SK-N-SH (cell line): ENCODE results near the gene ANXA8. TPM values are rescaled to one million over a fixed set of nuclear protein-coding genes. Genes with fewer than 3 reads are reported as not detected.

Source experiments
- CTCF ChIA-PET: fragments of 300-600, 350-600 bp; formaldehyde crosslinking; extraction: SDS; loops from one replicate; lab custom pipeline; 2021; lab: Yijun Ruan, JAX
- POLR2A ChIA-PET: fragments of 350-600 bp; sonication (Branson Sonifier 250); formaldehyde crosslinking; extraction: SDS; loops from one replicate; lab custom pipeline; 2020; ENCODE audit warnings: antibody characterized with exemption, inconsistent platforms; lab: Yijun Ruan, JAX
- DNase-seq: peaks from one replicate; pipeline ENCODE4 v3.0.0; 2012
- H2AFZ ChIP-seq: fragments of 200-600 bp; sonication (generic); 2 replicates; pipeline ENCODE4 v1.8.1; 2016; ENCODE audit warnings: antibody characterized with exemption, mild to moderate bottlenecking, low read depth
- H3F3A ChIP-seq: fragments of 200-600 bp; sonication (generic); replicated peaks from 2 replicates; pipeline ENCODE3; 2016; ENCODE audit warnings: antibody characterized with exemption, mild to moderate bottlenecking; ENCODE audit not compliant: insufficient read depth
- H3K27ac ChIP-seq, 2 experiments: fragments of 200-500 bp in 1 of 2; fragments of 200-600 bp in 1 of 2; sonication (Bioruptor generic) in 1 of 2; sonication (generic), shearing (Covaris generic) in 1 of 2; 2 replicates each; pipeline versions ENCODE4 v1.5.1 to v1.6.1; 2014 to 2016; ENCODE audit warnings: low read depth in 2 of 2, inconsistent platforms in 1 of 2, low read length in 1 of 2, mild to moderate bottlenecking in 1 of 2, mixed read lengths in 1 of 2
- H3K27me3 ChIP-seq: fragments of 200-600 bp; sonication (generic), shearing (Covaris generic); 2 replicates; pipeline ENCODE4 v1.6.1; 2016; ENCODE audit warnings: mixed run types; ENCODE audit not compliant: insufficient read depth
- H3K36me3 ChIP-seq, 2 experiments: fragments of 200-500 bp in 1 of 2; fragments of 200-600 bp in 1 of 2; sonication (Bioruptor generic) in 1 of 2; sonication (generic) in 1 of 2; replicated peaks in 1 of 2; 2 replicates each; pipeline versions ENCODE3 to v1.5.1; 2014 to 2016; ENCODE audit warnings: low read length in 1 of 2, mild to moderate bottlenecking in 1 of 2; ENCODE audit not compliant: insufficient read depth in 2 of 2, control insufficient read depth in 1 of 2
- H3K4me1 ChIP-seq, 2 experiments: fragments of 200-500 bp in 1 of 2; fragments of 200-600 bp in 1 of 2; sonication (Bioruptor generic) in 1 of 2; sonication (generic), shearing (Covaris generic) in 1 of 2; 2 replicates each; pipeline versions ENCODE4 v1.5.1 to v1.6.1; 2014 to 2016; ENCODE audit warnings: low read depth in 1 of 2, low read length in 1 of 2, mixed run types in 1 of 2; ENCODE audit not compliant: insufficient read depth in 2 of 2, control insufficient read depth in 1 of 2
- H3K4me2 ChIP-seq: fragments of 200-600 bp; sonication (generic), shearing (Covaris generic); 2 replicates; pipeline ENCODE4 v1.6.1; 2017; ENCODE audit warnings: mixed run types
- H3K4me3 ChIP-seq, 2 experiments: fragments of 200-500 bp in 1 of 2; fragments of 200-600 bp in 1 of 2; sonication (Bioruptor generic) in 1 of 2; sonication (generic), shearing (Covaris generic) in 1 of 2; 2 replicates each; pipeline versions ENCODE4 v1.5.1 to v1.8.1; 2014 to 2016; ENCODE audit warnings: low read depth in 2 of 2, inconsistent platforms in 1 of 2, low read length in 1 of 2, mild to moderate bottlenecking in 1 of 2, mixed read lengths in 1 of 2, moderate library complexity in 1 of 2
- H3K79me2 ChIP-seq: fragments of 200-600 bp; sonication (generic); 2 replicates; pipeline ENCODE4 v1.8.1; 2017; ENCODE audit warnings: mild to moderate bottlenecking; ENCODE audit not compliant: insufficient read depth
- H3K9ac ChIP-seq: fragments of 200-600 bp; sonication (generic); 2 replicates; pipeline ENCODE4 v1.6.1; 2017; ENCODE audit warnings: mixed run types
- H3K9me2 ChIP-seq: fragments of 200-600 bp; sonication (generic); 2 replicates; pipeline ENCODE4 v1.6.1; 2017; ENCODE audit warnings: mixed run types
- H3K9me3 ChIP-seq: fragments of 200-600 bp; sonication (generic); 2 replicates; pipeline ENCODE4 v1.6.1; 2017; ENCODE audit warnings: mixed run types, mild to moderate bottlenecking, moderate library complexity
- H4K20me1 ChIP-seq: fragments of 200-600 bp; sonication (generic); 2 replicates; pipeline ENCODE4 v1.6.1; 2017; ENCODE audit warnings: mild to moderate bottlenecking, mixed run types; ENCODE audit not compliant: insufficient read depth
- FOXM1 ChIP-seq: IDR thresholded peaks from 2 replicates; pipeline ENCODE4 v1.4.0; 2012; ENCODE audit warnings: low read depth, mild to moderate bottlenecking
- GABPA ChIP-seq: IDR thresholded peaks from 2 replicates; pipeline ENCODE4 v1.4.0; 2012; ENCODE audit warnings: low read depth, mild to moderate bottlenecking
- GATA2 ChIP-seq: sonication (generic); formaldehyde crosslinking; IDR thresholded peaks from 2 replicates; pipeline ENCODE4 v1.5.0; 2020; ENCODE audit warnings: mild to moderate bottlenecking, missing genetic modification reagents
- MXI1 ChIP-seq: IDR thresholded peaks from 2 replicates; pipeline ENCODE4 v1.6.1; 2012; ENCODE audit warnings: mild to moderate bottlenecking, low read depth, low read length, improper control_type of control experiment
- NFIC ChIP-seq: IDR thresholded peaks from 2 replicates; pipeline ENCODE4 v1.4.0; 2012; ENCODE audit warnings: borderline replicate concordance
- POLR2AphosphoS5 ChIP-seq: IDR thresholded peaks from 2 replicates; pipeline ENCODE4 v1.6.1; 2012; ENCODE audit warnings: low read depth, low read length
- RAD21 ChIP-seq: IDR thresholded peaks from 2 replicates; pipeline ENCODE4 v1.6.1; 2012; ENCODE audit warnings: mild to moderate bottlenecking, low read length
- RFX5 ChIP-seq: IDR thresholded peaks from 2 replicates; pipeline ENCODE4 v1.6.1; 2012; ENCODE audit warnings: mild to moderate bottlenecking, improper control_type of control experiment, low read length
- TCF12 ChIP-seq: IDR thresholded peaks from 2 replicates; pipeline ENCODE4 v1.4.0; 2012
- TEAD4 ChIP-seq: IDR thresholded peaks from 2 replicates; pipeline ENCODE4 v1.4.0; 2012; ENCODE audit warnings: mild to moderate bottlenecking, borderline replicate concordance; ENCODE audit not compliant: insufficient read depth
- YY1 ChIP-seq: IDR thresholded peaks from 2 replicates; pipeline ENCODE4 v1.4.0; 2012; ENCODE audit warnings: low read depth, mild to moderate bottlenecking
- ZBTB33 ChIP-seq: IDR thresholded peaks from 2 replicates; pipeline ENCODE4 v1.4.0; 2012; ENCODE audit warnings: low read depth, borderline replicate concordance
- WGBS: methylation state at CpG from one replicate; pipeline ENCODE4 v1.1.6; 2017; ENCODE audit warnings: low lambda C conversion rate; 5-methylcytosine and 5-hydroxymethylcytosine counted together
- polyA plus RNA-seq, 3 experiments: library from polyadenylated mRNA; depleted of rRNA; stranded (reverse); fragments of >200 nt; gene quantifications; 2 replicates each; pipeline ENCODE4 v1.2.3, GENCODE V29; 2012
- TF ChIP-seq, protein P1 (sequence below): IDR thresholded peaks from 2 replicates; pipeline ENCODE4 v1.6.1; 2012; ENCODE audit warnings: mild to moderate bottlenecking, low read depth, low read length, moderate library complexity

Gene ANXA8
- polyA plus RNA-seq, 1 of the 3 experiments (the other 2 are of a cell fraction), result 0.15 TPM

DNA sequence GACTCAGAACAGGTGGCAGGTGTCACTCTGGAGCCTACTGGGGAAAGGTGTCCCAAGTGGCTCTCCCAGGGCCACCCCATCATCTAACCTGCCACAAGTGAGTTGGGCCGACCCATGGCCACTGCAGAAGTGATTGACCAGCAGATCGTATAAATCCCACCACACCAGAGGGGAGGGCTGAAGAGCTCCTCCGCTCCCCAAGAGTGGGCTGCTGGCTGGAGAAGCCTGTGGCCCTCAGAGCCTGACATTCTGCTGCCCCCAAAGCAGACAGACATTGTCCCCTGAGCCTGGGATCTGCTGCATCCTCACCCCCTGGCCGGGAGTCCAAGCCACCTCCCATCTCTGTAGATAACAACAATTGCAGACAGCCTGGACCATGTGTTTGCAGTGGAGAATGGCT, 36.7 kb downstream of the ANXA8 start:
- 0 out of 2 replicates have a peak, but pooled peaks cover 4% of the 10 kb centered on the region for H3K9me3 ChIP-seq
- H3F3A ChIP-seq, result no peaks in the 10 kb centered on the region
- no peak overlapping the region for H3K4me2 ChIP-seq
- no peaks in the 10 kb centered on the region for H4K20me1 ChIP-seq
- H3K9ac ChIP-seq, result no peak overlapping the region
- H3K27ac ChIP-seq, result no peak overlapping the region
- no peaks in the 10 kb centered on the region for H3K36me3 ChIP-seq
- ChIA-PET POLR2A (no interaction called here), CTCF (interaction anchor here (0.6 kb wide), 1 partner anchor 76 kb away, joined by 3 read pairs; no protein-coding TSS in a partner anchor)
- H3K79me2 ChIP-seq, result no peaks in the 10 kb centered on the region
- H3K27me3 ChIP-seq, result no peaks in the 10 kb centered on the region
- no peak overlapping the region for H2AFZ ChIP-seq
- H3K9me2 ChIP-seq, result no peaks in the 10 kb centered on the region
- DNase-seq, result no peak
- no peak overlapping the region for H3K4me3 ChIP-seq
- H3K4me1 ChIP-seq, result peaks cover 0 to 6% of the 10 kb centered on the region in 2 experiments; a peak in 1 of 4 replicates
- TF ChIP-seq TCF12 (no peak), ZBTB33 (no peak), RFX5 (no peak), POLR2AphosphoS5 (no peak), GATA2 (CRISPR knock-in tag) (no peak), RAD21 (no peak), YY1 (no peak), MXI1 (no peak), GABPA (no peak)
- TF ChIP-seq, protein P1, sequence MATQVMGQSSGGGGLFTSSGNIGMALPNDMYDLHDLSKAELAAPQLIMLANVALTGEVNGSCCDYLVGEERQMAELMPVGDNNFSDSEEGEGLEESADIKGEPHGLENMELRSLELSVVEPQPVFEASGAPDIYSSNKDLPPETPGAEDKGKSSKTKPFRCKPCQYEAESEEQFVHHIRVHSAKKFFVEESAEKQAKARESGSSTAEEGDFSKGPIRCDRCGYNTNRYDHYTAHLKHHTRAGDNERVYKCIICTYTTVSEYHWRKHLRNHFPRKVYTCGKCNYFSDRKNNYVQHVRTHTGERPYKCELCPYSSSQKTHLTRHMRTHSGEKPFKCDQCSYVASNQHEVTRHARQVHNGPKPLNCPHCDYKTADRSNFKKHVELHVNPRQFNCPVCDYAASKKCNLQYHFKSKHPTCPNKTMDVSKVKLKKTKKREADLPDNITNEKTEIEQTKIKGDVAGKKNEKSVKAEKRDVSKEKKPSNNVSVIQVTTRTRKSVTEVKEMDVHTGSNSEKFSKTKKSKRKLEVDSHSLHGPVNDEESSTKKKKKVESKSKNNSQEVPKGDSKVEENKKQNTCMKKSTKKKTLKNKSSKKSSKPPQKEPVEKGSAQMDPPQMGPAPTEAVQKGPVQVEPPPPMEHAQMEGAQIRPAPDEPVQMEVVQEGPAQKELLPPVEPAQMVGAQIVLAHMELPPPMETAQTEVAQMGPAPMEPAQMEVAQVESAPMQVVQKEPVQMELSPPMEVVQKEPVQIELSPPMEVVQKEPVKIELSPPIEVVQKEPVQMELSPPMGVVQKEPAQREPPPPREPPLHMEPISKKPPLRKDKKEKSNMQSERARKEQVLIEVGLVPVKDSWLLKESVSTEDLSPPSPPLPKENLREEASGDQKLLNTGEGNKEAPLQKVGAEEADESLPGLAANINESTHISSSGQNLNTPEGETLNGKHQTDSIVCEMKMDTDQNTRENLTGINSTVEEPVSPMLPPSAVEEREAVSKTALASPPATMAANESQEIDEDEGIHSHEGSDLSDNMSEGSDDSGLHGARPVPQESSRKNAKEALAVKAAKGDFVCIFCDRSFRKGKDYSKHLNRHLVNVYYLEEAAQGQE, result no peak
- WGBS, result 0% methylated on average over 1 of the region's 4 CpGs

DNA sequence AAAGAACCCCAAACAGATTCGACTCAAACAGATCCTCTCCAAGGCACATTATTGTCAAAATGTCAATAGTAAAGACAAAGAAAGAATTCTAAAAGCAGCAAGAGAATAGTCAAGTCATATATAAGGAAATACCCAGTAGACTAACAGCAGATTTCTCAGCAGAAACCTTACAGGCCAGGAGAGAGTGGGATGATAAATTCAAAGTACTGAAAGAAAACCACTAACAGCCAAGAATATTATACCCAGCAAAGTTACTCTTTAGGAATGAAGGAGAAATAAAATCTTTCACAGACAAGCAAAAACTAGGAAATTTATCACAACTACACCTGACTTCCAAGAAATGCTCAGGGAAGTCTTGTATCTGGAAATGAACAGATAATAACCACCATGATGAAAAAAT, 38.2 kb downstream of the ANXA8 start:
- WGBS, result 9% methylated on average over 1 of the region's 1 CpG
- H3F3A ChIP-seq, result no peaks in the 10 kb centered on the region
- DNase-seq, result no peak
- H3K36me3 ChIP-seq, result no peaks in the 10 kb centered on the region
- H3K4me1 ChIP-seq, result peaks cover 0 to 6% of the 10 kb centered on the region in 2 experiments; a peak in 1 of 4 replicates
- no peaks in the 10 kb centered on the region for H4K20me1 ChIP-seq
- H3K4me3 ChIP-seq, result no peak overlapping the region
- 0 out of 2 replicates have a peak, but pooled peaks cover 4% of the 10 kb centered on the region for H3K9me3 ChIP-seq
- no peaks in the 10 kb centered on the region for H3K9me2 ChIP-seq
- TF ChIP-seq GABPA (no peak), YY1 (no peak), TEAD4 (no peak), FOXM1 (no peak), NFIC (no peak)
- H2AFZ ChIP-seq, result no peak overlapping the region
- H3K4me2 ChIP-seq, result no peak overlapping the region
- CTCF ChIA-PET, result no interaction called here
- no peaks in the 10 kb centered on the region for H3K79me2 ChIP-seq
- no peak overlapping the region for H3K27ac ChIP-seq
- no peak overlapping the region for H3K9ac ChIP-seq
- no peaks in the 10 kb centered on the region for H3K27me3 ChIP-seq
- POLR2A ChIA-PET, result no interaction called here
